ENCODE data around the gene KMT2E. TPM values are rescaled to one million over a fixed set of nuclear protein-coding genes. Genes with fewer than 3 reads are reported as not detected.
A peak's percentile ranks its signal among the peaks of the same experiment; 100 is the strongest.

The KMT2E gene
- total and polyA plus RNA-seq, 2 donors (not counting 3 experiments of a cell fraction or from before 2014, with no cell fraction given) = 19.0 to 74.8 TPM

DNA sequence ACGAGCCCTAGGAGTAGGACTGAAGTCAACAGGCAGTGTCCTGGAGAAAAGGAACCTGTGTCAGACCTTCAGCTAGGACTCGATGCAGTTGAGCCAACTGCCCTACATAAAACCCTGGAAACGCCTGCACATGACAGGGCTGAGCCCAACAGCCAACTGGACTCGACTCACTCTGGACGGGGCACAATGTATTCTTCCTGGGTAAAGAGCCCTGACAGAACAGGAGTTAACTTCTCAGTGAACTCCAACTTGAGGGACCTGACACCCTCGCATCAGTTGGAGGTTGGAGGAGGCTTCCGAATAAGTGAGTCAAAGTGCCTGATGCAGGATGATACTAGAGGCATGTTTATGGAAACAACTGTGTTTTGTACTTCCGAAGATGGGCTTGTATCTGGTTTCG lies 93.5 kb downstream of the KMT2E start:
- no peak for DNase-seq (ENCODE audit: low read depth, low spot score)
- no peaks in the 10 kb centered on the region for H3K27me3 ChIP-seq (ENCODE audit: control insufficient read depth in 2 of 2, insufficient read depth in 2 of 2, low read length in 2 of 2)
- TSS peak; percentile 24 for BruUV-seq (replicated peaks)
- peaks cover 35 to 55% of the 10 kb centered on the region in 2 experiments for H3K36me3 ChIP-seq (ENCODE audit: control insufficient read depth in 2 of 2, extremely low read depth in 1 of 2, insufficient read depth in 2 of 2, low read length in 2 of 2)
- no peak overlapping the region for H3K4me2 ChIP-seq (ENCODE audit: insufficient read depth, low read length)
- no peak overlapping the region for H3K9ac ChIP-seq (replicated peaks; ENCODE audit: extremely low read depth, insufficient read depth, low read length)
- ChIA-PET POLR2A (no interaction called here), CTCF (no interaction called here)
- no peaks in the 10 kb centered on the region for H3K9me3 ChIP-seq (replicated peaks; ENCODE audit: control insufficient read depth, insufficient read depth, low read length)
- intact Hi-C loops (cut with micrococcal nuclease) (no loop called here), dilution Hi-C loops (cut with MboI; ENCODE audit: extremely low pct_ligation_motif_present, low sequenced_read_pairs) (no loop called here)
- H3K27ac ChIP-seq (ENCODE audit: insufficient read depth, low read depth, low read length) = no peak overlapping the region
- no peaks in the 10 kb centered on the region for H4K20me1 ChIP-seq (replicated peaks; ENCODE audit: control insufficient read depth, extremely low read depth, insufficient read depth, low read length)
- no peak overlapping the region for H3K4me3 ChIP-seq (replicated peaks in 1 of 3; ENCODE audit: insufficient read depth in 1 of 3, low read depth in 1 of 3, low read length in 3 of 3)
- H3K4me1 ChIP-seq (ENCODE audit: control insufficient read depth, extremely low read depth, insufficient read depth, low read length) = no peaks in the 10 kb centered on the region
- no peak for FAIRE-seq
- no peaks in the 10 kb centered on the region for H3K9me1 ChIP-seq (replicated peaks; ENCODE audit: control insufficient read depth, extremely low read depth, insufficient read depth, low read length)
- TF ChIP-seq, protein P1, sequence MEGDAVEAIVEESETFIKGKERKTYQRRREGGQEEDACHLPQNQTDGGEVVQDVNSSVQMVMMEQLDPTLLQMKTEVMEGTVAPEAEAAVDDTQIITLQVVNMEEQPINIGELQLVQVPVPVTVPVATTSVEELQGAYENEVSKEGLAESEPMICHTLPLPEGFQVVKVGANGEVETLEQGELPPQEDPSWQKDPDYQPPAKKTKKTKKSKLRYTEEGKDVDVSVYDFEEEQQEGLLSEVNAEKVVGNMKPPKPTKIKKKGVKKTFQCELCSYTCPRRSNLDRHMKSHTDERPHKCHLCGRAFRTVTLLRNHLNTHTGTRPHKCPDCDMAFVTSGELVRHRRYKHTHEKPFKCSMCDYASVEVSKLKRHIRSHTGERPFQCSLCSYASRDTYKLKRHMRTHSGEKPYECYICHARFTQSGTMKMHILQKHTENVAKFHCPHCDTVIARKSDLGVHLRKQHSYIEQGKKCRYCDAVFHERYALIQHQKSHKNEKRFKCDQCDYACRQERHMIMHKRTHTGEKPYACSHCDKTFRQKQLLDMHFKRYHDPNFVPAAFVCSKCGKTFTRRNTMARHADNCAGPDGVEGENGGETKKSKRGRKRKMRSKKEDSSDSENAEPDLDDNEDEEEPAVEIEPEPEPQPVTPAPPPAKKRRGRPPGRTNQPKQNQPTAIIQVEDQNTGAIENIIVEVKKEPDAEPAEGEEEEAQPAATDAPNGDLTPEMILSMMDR (IDR thresholded peaks at IDR 0.05; ENCODE audit: extremely low read depth in 1 of 2, insufficient read depth in 1 of 2, low read depth in 1 of 2, low read length in 2 of 2) = no peak
- TF ChIP-seq EZH2 (IDR thresholded peaks at IDR 0.05; ENCODE audit: borderline replicate concordance, low read depth, low read length, severe bottlenecking) (no peak), MYC (IDR thresholded peaks at IDR 0.05; ENCODE audit: low read depth, low read length) (no peak), POLR2AphosphoS5 (IDR thresholded peaks at IDR 0.05; ENCODE audit: insufficient read depth, low read depth, low read length) (no peak), GATA2 (IDR thresholded peaks at IDR 0.05; ENCODE audit: insufficient read depth, insufficient read length, low read depth, low read length) (no peak), FOS (IDR thresholded peaks at IDR 0.05; ENCODE audit: borderline replicate concordance, insufficient read depth, low read length) (no peak), POLR2A (IDR thresholded peaks at IDR 0.05; ENCODE audit: low read depth, low read length) (no peak), JUN (IDR thresholded peaks at IDR 0.05; ENCODE audit: borderline replicate concordance, insufficient read depth, insufficient read length, low read depth) (no peak)
- TF ChIP-seq, protein P2, sequence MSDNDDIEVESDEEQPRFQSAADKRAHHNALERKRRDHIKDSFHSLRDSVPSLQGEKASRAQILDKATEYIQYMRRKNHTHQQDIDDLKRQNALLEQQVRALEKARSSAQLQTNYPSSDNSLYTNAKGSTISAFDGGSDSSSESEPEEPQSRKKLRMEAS (IDR thresholded peaks at IDR 0.05; ENCODE audit: insufficient read depth, insufficient read length) = no peak
- H2AFZ ChIP-seq (ENCODE audit: low read depth, low read length) = no peak overlapping the region
- peaks cover 7% of the 10 kb centered on the region for H3K79me2 ChIP-seq (ENCODE audit: control insufficient read depth, insufficient read depth, low read length)

Data from endothelial cell of umbilical vein (primary cell).